Adipose tissue (tissue), 3 donors: Measurements from ENCODE around the gene SORD. TPM values are rescaled to one million over a fixed set of nuclear protein-coding genes. Genes with fewer than 3 reads are reported as not detected.
"Not testable (repeated sequence)": the region's sequence is repeated elsewhere in the genome, so short reads cannot be mapped to it uniquely, and the experiment has no call there.

Source experiments
- H3K27ac ChIP-seq: one replicate; pipeline ENCODE4 v1.5.1; 2013; ENCODE audit warnings: low read depth, low read length
- WGBS, 3 donors: extraction: QIAGEN DNeasy Blood & Tissue Kit; methylation state at CpG; one replicate each; pipeline ENCODE4 v1.1.7; 2013; 5-methylcytosine and 5-hydroxymethylcytosine counted together
- polyA plus RNA-seq, 3 donors: library from polyadenylated mRNA; stranded (reverse); fragments of 200-250 nt; gene quantifications; one replicate each; pipeline ENCODE4 v1.2.3, GENCODE V29; 2013
- donor health status: healthy with polysubstance abuse.
- donor health status: Bipolar disorder and iron deficiency.
- donor health status: healthy.

Gene SORD
- polyA plus RNA-seq, 3 donors, result 5.6 to 9.4 (median 5.8) TPM

- WGBS, 3 donors, result 93 to 95% (median 93%) methylated on average over 9 of the region's 9 CpGs
- not testable (repeated sequence) for H3K27ac ChIP-seq
Observed at GRCh38 chr15:45020901-45021259, 2.1 kb upstream of the SORD start.

- WGBS, 3 donors, result 49 to 94% (median 91%) methylated on average over 6 of the region's 6 CpGs
- no peak overlapping the region for H3K27ac ChIP-seq
Observed at GRCh38 chr15:45021348-45021747, 1.6 kb upstream of the SORD start.

GRCh38 chr15:45023659-45024225 is 747 bp downstream of the SORD start:
- no peak overlapping the region for H3K27ac ChIP-seq
- WGBS, 3 donors, result 16 to 23% (median 21%) methylated on average over 4 of the region's 4 CpGs

- WGBS, 3 donors, result 65 to 95% (median 84%) methylated on average over 3 of the region's 3 CpGs
- H3K27ac ChIP-seq, result not testable (repeated sequence)
Observed at GRCh38 chr15:45024649-45025048, 1.7 kb downstream of the SORD start.

- H3K27ac ChIP-seq, result not testable (repeated sequence)
- WGBS, 3 donors, result 84 to 93% (median 92%) methylated on average over 3 of the region's 3 CpGs
Observed at GRCh38 chr15:45025627-45026026, 2.6 kb downstream of the SORD start.

- WGBS, 3 donors, result 70 to 86% (median 83%) methylated on average over 5 of the region's 5 CpGs
- H3K27ac ChIP-seq, result no peak overlapping the region
Observed at GRCh38 chr15:45026651-45027190, 3.7 kb downstream of the SORD start.

GRCh38 chr15:45027220-45027619 is 4.2 kb downstream of the SORD start:
- no peak overlapping the region for H3K27ac ChIP-seq
- WGBS, 3 donors, result 85 to 90% (median 88%) methylated on average over 4 of the region's 4 CpGs

GRCh38 chr15:45030743-45031142 is 7.7 kb downstream of the SORD start:
- WGBS, 3 donors, result 89 to 93% (median 92%) methylated on average over 3 of the region's 3 CpGs
- no peak overlapping the region for H3K27ac ChIP-seq

- WGBS, 3 donors, result 96 to 100% (median 98%) methylated on average over 2 of the region's 4 CpGs
- H3K27ac ChIP-seq, result not testable (repeated sequence)
Observed at GRCh38 chr15:45031522-45032028, 8.6 kb downstream of the SORD start.

- 73 to 100% (median 100%) methylated on average over 1 to 2 of the region's 2 CpGs for WGBS, 3 donors
- H3K27ac ChIP-seq, result not testable (repeated sequence)
Observed at GRCh38 chr15:45032501-45032900, 9.5 kb downstream of the SORD start.

GRCh38 chr15:45034087-45034486 is 11.1 kb downstream of the SORD start:
- not testable (repeated sequence) for H3K27ac ChIP-seq
- 60 to 84% (median 64%) methylated on average over 4 of the region's 4 CpGs for WGBS, 3 donors

GRCh38 chr15:45034600-45035375 is 11.8 kb downstream of the SORD start:
- 93 to 96% (median 96%) methylated on average over 27 to 56 of the region's 56 CpGs for WGBS, 3 donors
- not testable (repeated sequence) for H3K27ac ChIP-seq

GRCh38 chr15:45036812-45037781 is 14.1 kb downstream of the SORD start:
- not testable (repeated sequence) for H3K27ac ChIP-seq
- 24 to 43% (median 37%) methylated on average over 6 of the region's 6 CpGs for WGBS, 3 donors

- WGBS, 3 donors, result 71 to 83% (median 74%) methylated on average over 4 of the region's 4 CpGs
- no peak overlapping the region for H3K27ac ChIP-seq
Observed at GRCh38 chr15:45037936-45038335, 14.9 kb downstream of the SORD start.

- H3K27ac ChIP-seq, result not testable (repeated sequence)
- WGBS, 3 donors, result 70 to 79% (median 75%) methylated on average over 1 of the region's 1 CpG
Observed at GRCh38 chr15:45040396-45040795, 17.4 kb downstream of the SORD start.

GRCh38 chr15:45041538-45041937 is 18.5 kb downstream of the SORD start:
- WGBS, 3 donors, result 67 to 73% (median 71%) methylated on average over 5 of the region's 5 CpGs

GRCh38 chr15:45042859-45043258 is 19.9 kb downstream of the SORD start:
- not testable (repeated sequence) for H3K27ac ChIP-seq
- WGBS, 3 donors, result 78 to 98% (median 92%) methylated on average over 1 to 2 of the region's 2 CpGs

More at GRCh38 chr15:45041538-45041937, 18.5 kb downstream of the SORD start:
- H3K27ac ChIP-seq, result not testable (repeated sequence)

GRCh38 chr15:45044270-45044669 is 21.3 kb downstream of the SORD start:
- WGBS, 3 donors, result 86 to 96% (median 90%) methylated on average over 1 of the region's 1 CpG
- H3K27ac ChIP-seq, result not testable (repeated sequence)

GRCh38 chr15:45048449-45048793 is 25.4 kb downstream of the SORD start:
- WGBS, 3 donors, result 73 to 91% (median 85%) methylated on average over 4 of the region's 4 CpGs
- not testable (repeated sequence) for H3K27ac ChIP-seq
